Inflammatory macrophage treated with lipopolysaccharide for 4 hours (primary cell): Measurements from ENCODE around the gene MRPL4.
"Not testable (repeated sequence)": the region's sequence is repeated elsewhere in the genome, so short reads cannot be mapped to it uniquely, and the experiment has no call there.

Experiments
- DNase-seq: peaks from one replicate; pipeline ENCODE4 v3.0.0-alpha.2; 2020

The MRPL4 gene

DNA sequence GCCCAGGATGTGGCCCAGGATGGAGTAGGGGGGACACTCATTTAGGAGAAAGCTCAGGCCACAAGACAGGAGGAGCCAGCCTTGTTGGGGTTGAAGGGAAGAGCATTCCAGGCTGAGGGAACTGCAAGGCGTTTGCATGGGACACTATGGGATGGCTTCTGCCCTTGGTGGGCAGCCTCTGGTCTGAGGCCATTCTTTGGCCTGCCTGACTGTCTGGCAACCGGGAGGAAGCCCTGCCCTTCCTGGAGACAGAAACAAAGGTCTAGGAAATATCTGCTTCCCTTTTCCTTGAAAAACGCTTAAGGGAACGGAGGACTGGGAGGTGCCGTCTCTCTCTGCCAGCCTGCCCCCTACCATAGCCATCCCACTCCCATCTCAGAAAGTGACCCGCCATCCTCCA, 16.1 kb downstream of the MRPL4 start:
- no peak for DNase-seq

DNA sequence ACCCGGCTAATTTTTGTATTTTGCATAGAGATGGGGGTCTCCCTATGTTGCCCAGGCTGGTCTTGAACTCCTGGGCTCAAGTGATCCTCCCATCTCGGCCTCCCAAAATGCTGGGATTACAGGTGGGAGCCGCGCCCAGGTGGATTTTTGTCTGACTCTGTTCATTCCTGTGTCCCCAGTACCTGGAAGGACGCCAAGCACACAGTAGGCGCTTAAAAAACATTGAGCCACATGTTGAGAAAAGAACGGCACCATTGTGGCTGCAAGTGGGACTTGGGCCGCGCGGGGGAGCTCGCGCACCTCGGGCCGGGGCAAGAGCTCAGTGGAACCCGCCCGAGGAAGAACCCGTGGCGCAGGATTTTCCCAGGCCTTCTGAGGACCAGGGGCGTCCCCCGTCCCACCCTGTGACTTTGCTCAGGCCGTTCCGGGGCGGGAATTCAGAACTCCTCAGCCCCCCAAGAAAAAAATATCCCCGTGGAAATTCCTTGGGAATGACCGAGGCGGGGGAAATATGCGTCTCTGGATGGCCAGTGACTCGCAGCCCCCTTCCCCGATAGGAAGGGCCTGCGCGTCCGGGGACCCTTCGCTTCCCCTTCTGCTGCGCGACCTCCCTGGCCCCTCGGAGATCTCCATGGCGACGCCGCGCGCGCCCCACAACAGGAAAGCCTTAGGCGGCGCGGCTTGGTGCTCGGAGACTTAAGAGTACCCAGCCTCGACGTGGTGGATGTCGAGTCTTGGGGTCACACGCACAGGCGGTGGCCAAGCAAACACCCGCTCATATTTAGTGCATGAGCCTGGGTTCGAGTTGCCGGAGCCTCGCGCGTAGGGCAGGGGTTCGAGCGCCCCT, 17.5 kb downstream of the MRPL4 start:
- peak; percentile 95 for DNase-seq

DNA sequence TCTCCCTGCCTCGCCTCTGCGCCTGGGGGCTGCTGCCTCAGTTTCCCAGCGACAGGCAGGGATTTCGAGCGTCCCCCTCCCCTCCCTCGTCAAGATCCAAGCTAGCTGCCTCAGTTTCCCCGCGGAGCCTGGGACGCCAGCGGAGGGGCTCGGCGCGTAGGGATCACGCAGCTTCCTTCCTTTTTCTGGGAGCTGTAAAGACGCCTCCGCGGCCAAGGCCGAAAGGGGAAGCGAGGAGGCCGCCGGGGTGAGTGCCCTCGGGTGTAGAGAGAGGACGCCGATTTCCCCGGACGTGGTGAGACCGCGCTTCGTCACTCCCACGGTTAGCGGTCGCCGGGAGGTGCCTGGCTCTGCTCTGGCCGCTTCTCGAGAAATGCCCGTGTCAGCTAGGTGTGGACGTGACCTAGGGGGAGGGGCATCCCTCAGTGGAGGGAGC, 18.2 kb downstream of the MRPL4 start:
- DNase-seq: peak; percentile 98

DNA sequence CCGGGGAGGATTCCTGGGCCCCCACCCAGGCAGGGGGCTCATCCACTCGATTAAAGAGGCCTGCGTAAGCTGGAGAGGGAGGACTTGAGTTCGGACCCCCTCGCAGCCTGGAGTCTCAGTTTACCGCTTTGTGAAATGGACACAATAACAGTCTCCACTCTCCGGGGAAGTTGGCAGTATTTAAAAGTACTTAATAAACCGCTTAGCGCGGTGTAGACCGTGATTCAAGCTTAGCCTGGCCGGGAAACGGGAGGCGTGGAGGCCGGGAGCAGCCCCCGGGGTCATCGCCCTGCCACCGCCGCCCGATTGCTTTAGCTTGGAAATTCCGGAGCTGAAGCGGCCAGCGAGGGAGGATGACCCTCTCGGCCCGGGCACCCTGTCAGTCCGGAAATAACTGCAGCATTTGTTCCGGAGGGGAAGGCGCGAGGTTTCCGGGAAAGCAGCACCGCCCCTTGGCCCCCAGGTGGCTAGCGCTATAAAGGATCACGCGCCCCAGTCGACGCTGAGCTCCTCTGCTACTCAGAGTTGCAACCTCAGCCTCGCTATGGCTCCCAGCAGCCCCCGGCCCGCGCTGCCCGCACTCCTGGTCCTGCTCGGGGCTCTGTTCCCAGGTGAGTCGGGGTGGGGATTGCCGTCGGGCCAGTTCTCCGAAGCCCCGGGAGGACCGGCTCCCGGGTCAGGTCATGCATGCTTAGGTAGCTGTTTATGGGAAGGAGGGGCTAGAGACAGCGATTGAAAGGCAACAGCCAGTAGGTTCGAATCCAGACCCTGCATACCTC, 18.8 kb downstream of the MRPL4 start, which contains the start of gene ICAM1:
TSS of gene ICAM1 (plus strand) at position 505 of the 779 bp plus-strand sequence. CDS start at position 545, 40 bp downstream.
- peak; percentile 99 for DNase-seq

DNA sequence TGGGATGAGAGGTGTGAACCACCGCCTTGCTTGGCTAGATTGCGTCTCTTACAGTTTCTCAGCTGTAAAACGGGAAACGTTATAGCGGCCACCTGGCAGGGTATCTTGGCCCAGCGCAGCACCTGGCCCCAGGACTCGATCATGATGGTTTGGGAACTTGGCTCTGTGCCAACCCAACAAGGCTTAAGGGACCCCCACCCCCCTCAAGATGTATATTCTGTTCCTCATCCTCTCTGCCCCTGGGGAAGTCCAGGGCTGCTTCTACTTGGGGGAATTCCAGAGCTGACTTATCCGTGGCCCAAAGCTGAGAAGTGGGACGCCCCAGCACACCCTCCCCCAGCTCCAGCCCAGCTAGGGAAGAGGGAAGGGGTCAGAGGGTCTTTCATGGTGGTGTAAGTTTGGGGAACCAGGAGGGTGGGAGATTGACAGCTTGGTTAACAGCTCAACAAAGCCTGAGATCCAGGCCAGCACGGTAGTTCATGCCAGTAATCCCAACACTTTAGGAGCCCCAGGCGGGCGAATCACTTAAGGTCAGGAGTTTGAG, 19.6 kb downstream of the MRPL4 start:
- peak; percentile 91 for DNase-seq

DNA sequence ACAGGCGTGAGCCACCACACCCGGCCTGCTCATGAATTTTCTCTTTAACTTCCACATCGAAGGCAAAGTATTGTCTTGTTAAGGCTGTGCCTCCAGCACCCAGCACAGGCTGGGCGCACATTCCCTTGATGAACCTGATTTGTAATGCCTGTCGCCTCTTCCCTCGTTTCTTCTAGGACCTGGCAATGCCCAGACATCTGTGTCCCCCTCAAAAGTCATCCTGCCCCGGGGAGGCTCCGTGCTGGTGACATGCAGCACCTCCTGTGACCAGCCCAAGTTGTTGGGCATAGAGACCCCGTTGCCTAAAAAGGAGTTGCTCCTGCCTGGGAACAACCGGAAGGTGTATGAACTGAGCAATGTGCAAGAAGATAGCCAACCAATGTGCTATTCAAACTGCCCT, 22.6 kb downstream of the MRPL4 start:
- no peak for DNase-seq

DNA sequence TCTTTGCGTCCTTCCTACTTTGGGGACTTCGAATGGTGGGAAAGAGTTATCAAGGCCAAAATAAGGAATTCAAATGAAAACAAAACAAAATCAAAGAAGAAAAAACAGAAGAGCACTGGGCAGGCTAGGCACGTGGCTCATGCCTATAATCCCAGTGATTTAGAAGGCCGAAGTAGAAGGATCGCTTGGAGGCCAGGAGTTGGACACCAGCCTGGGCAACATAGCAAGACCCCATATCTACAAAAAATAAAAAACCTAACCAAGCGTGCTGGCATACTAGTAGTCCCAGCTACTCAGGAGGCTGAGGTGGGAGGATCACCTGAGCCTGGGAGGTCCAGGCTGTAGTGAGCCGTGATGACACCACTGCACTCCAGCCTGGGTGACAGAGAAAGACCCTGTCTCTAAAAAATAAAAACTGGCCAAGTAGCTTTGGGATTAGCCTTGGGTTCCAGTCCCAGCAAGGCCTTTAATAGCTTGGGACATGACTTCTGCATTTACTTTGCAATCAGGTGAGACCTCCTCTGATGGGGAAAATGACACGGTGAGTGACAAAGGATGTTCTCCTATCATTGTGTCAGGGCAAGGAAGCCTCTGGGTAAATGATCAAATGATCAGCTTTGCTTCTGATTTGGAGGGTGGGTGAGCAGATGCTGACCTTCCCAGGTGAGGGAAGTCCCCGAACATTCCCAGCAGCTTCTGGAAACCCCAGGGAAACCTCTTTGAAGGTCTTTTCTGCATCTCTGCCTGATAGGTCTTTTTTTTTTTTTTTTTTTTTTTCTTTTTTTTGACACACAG, 26.0 kb downstream of the MRPL4 start:
- no peak for DNase-seq

DNA sequence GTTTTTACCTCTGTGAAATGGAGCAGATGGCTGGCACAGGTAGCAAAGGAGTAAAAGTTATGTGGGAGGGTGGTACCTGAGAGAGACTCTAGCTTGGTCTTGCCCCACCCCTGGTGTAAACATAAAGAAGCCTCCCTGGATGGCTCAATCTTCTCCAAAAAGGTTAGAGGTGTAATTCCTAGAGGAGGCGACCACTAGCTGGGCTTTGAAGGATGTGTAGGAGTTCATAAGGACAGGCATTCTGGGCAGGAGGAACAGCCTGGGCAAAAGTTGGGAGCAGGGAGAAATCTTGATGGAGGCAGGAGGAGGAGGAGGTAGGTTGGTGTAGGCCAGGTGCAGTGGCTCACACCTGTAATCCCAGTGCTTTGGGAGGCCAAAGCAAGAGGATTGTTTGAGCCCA, 26.9 kb downstream of the MRPL4 start:
- no peak for DNase-seq

DNA sequence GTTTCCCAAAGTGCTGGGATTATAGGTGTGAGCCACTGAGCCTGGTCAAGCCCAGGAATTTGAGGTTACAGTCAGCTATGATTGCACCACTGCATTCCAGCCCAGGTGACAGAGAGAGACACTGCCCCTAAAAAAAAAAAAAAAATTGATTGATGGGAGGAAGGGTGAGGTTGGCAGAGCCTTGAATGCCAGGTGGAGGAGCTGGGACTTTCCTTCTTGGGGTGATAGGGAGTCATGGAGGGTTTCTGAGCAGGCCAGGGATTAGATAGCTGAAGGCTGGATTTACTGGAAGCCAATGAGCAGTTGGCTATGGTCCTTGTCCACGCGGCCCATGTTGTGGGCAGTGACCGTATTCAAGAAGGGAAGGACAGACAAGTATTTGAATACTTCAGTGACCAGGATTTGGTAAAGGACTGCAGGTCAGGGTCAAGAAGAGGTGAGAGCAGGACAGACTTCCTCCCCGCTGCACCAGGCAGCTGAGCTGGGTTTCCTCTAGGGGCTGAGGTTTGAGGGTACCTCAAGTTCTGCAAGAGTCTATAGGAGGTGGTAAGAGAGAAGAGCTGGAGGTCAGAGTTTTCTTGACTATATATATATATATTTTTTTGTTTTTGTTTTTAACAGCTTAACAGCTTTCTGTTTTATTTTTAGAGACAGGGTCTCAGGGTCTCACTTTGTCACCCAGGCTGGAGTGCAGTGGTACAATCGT, 27.9 kb downstream of the MRPL4 start:
- DNase-seq: no peak

DNA sequence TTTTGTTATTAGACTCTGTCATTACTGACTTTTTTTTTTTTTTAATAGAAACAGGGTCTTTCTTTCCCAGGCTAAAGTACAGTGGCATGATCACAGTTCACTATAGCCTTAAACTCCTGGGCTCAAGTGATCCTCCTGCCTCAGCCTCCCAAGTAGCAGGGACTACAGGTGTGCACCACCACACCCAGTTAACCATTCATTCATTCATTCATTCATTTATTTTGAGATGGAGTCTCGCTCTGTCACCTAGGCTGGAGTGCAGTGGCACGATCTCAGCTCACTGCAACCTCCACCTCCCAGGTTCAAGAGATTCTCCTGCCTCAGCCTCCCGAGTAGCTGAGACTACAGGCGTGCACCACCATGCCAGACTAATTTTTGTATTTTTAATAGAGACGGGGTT, 30.0 kb downstream of the MRPL4 start:
- not testable (repeated sequence) for DNase-seq

DNA sequence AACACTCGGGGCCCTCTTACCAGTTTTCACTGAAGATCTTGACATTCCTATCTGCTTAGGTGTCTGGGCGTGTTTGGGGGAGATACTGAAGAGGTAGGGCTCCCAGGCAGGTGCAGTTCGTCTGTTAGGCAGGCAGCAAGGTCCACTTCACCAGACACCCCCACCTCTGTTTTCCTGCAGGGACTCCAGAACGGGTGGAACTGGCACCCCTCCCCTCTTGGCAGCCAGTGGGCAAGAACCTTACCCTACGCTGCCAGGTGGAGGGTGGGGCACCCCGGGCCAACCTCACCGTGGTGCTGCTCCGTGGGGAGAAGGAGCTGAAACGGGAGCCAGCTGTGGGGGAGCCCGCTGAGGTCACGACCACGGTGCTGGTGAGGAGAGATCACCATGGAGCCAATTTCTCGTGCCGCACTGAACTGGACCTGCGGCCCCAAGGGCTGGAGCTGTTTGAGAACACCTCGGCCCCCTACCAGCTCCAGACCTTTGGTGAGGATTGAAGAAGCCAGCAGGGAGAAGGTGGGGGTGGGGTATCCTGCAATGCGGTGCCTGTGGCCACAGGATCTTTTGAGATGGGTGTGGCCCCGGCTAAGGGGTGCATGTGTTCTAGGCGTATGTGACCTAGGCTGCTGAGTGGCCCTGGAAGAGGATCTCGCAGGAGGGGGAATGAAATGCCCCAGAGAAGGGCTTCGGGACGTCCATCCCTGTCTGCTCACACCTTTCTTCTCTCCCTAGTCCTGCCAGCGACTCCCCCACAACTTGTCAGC, 31.5 kb downstream of the MRPL4 start:
- no peak for DNase-seq

DNA sequence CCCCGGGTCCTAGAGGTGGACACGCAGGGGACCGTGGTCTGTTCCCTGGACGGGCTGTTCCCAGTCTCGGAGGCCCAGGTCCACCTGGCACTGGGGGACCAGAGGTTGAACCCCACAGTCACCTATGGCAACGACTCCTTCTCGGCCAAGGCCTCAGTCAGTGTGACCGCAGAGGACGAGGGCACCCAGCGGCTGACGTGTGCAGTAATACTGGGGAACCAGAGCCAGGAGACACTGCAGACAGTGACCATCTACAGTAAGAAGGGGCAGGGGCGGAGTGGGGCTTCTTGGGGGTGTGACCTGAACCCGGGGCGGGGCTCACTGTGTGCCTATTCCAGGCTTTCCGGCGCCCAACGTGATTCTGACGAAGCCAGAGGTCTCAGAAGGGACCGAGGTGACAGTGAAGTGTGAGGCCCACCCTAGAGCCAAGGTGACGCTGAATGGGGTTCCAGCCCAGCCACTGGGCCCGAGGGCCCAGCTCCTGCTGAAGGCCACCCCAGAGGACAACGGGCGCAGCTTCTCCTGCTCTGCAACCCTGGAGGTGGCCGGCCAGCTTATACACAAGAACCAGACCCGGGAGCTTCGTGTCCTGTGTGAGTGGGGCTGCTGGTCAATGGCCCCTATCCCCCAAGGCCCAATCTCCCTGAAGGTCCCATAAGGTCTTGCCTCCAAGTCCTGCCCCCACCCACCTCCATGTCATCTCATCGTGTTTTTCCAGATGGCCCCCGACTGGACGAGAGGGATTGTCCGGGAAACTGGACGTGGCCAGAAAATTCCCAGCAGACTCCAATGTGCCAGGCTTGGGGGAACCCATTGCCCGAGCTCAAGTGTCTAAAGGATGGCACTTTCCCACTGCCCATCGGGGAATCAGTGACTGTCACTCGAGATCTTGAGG, 32.3 kb downstream of the MRPL4 start:
- DNase-seq: no peak

DNA sequence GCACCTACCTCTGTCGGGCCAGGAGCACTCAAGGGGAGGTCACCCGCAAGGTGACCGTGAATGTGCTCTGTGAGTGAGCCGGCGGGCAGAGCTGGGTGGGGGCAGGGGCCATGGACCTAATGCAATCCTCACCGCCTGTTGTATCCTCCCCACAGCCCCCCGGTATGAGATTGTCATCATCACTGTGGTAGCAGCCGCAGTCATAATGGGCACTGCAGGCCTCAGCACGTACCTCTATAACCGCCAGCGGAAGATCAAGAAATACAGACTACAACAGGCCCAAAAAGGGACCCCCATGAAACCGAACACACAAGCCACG, 32.9 kb downstream of the MRPL4 start:
- DNase-seq: no peak

DNA sequence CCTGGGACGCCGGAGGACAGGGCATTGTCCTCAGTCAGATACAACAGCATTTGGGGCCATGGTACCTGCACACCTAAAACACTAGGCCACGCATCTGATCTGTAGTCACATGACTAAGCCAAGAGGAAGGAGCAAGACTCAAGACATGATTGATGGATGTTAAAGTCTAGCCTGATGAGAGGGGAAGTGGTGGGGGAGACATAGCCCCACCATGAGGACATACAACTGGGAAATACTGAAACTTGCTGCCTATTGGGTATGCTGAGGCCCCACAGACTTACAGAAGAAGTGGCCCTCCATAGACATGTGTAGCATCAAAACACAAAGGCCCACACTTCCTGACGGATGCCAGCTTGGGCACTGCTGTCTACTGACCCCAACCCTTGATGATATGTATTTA, 33.4 kb downstream of the MRPL4 start:
- DNase-seq: no peak

DNA sequence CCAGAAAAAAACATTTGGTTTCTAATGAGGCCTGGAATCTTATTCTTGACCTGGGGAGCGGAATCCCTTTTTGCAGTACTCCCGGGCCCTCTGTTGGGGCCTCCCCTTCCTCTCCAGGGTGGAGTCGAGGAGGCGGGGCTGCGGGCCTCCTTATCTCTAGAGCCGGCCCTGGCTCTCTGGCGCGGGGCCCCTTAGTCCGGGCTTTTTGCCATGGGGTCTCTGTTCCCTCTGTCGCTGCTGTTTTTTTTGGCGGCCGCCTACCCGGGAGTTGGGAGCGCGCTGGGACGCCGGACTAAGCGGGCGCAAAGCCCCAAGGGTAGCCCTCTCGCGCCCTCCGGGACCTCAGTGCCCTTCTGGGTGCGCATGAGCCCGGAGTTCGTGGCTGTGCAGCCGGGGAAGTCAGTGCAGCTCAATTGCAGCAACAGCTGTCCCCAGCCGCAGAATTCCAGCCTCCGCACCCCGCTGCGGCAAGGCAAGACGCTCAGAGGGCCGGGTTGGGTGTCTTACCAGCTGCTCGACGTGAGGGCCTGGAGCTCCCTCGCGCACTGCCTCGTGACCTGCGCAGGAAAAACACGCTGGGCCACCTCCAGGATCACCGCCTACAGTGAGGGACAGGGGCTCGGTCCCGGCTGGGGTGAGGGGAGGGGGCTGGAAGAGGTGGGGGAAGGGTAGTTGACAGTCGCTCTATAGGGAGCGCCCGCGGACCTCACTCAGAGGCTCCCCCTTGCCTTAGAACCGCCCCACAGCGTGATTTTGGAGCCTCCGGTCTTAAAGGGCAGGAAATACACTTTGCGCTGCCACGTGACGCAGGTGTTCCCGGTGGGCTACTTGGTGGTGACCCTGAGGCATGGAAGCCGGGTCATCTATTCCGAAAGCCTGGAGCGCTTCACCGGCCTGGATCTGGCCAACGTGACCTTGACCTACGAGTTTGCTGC, 35.1 kb downstream of the MRPL4 start, which contains the start of gene ICAM4:
TSS of gene ICAM4 (plus strand) at position 153 of the 935 bp plus-strand sequence. CDS start at position 211, 58 bp downstream.
- peak; percentile 74 for DNase-seq

DNA sequence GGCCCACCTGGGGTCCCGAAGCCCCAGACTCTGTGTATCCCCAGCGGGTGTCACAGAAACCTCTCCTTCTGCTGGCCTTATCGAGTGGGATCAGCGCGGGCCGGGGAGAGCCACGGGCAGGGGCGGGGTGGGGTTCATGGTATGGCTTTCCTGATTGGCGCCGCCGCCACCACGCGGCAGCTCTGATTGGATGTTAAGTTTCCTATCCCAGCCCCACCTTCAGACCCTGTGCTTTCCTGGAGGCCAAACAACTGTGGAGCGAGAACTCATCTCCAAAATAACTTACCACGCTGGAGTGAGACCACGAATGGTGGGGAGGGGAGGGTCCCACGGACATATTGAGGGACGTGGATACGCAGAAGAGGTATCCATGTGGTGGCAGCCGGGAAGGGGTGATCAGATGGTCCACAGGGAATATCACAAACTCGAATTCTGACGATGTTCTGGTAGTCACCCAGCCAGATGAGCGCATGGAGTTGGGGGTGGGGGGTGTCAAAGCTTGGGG, 36.7 kb downstream of the MRPL4 start:
- DNase-seq: peak; percentile 66

DNA sequence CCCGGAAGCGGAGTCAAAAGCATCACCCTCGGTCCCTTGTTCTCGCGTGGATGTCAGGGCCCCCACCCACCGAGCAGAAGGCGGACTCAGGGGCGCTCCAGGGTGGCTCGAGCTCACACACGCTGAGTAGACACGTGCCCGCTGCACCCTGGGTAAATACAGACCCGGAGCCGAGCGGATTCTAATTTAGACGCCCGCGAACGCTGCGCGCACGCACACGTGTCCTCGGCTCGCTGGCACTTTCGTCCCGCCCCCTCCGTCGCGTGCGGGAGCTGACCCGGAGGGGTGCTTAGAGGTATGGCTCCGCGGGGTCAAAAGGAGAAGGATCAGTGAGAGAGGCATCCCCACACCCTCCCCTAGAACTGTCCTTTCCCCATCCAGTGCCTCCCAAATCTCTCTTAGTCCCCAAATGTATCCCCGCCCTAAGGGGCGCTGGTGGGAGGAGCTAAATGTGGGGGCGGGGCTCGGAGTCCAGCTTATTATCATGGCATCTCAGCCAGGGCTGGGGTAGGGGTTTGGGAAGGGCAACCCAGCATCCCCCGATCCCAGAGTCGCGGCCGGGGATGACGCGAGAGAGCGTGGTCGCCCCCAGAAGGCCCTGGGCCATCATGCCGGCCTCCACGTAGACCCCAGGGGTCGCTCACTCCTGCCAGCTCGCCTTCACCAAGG, 37.3 kb downstream of the MRPL4 start:
- DNase-seq: peak; percentile 61

DNA sequence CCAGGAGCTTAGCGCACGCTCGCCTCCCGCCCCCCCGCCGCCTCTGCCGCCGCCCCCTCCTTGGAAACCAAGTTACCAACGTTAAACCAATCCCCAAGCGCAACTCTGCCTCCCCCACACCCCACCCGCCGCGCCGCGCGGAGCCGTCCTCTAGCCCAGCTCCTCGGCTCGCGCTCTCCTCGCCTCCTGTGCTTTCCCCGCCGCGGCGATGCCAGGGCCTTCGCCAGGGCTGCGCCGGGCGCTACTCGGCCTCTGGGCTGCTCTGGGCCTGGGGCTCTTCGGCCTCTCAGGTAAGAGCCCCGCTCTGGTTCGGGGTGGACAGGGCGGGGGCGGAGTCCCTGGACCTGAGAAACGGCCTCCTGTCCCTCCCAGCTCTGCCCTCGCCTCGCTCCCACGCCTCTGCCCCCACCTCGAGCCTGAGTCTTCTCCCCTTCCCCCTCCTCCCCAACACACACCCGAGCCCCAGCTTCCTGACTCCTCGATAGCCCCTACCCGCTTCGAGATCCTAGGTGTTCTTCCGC, 37.9 kb downstream of the MRPL4 start, which contains the start of gene ICAM5:
TSS of gene ICAM5 (plus strand) at position 117 of the 521 bp plus-strand sequence. CDS start at position 209, 92 bp downstream.
- peak; percentile 35 for DNase-seq
